Loucy (cell line): Measurements from ENCODE around the gene ZNF536.

Source experiments
- CTCF ChIP-seq: fragments of 200-600 bp; sonication (generic); conservative IDR thresholded peaks from 2 replicates; pipeline ENCODE4 v1.5.1; 2014; ENCODE audit warnings: mild to moderate bottlenecking, antibody characterized with exemption, low read length
- EZH2phosphoT487 ChIP-seq: fragments of 200-600 bp; IDR thresholded peaks from 2 replicates; pipeline ENCODE4 v1.6.1; 2018; ENCODE audit warnings: antibody characterized with exemption, mild to moderate bottlenecking, moderate library complexity, borderline replicate concordance

- no peak for TF ChIP-seq CTCF
- TF ChIP-seq EZH2phosphoT487 = no peak
Measured at GRCh38 chr19:30444253-30444671, 72.1 kb downstream of the ZNF536 start.
